NCI-H1436 (cell line): ENCODE measurements around the gene KCNH8.
"Not testable (repeated sequence)": the region's sequence is repeated elsewhere in the genome, so short reads cannot be mapped to it uniquely, and the experiment has no call there.

ENCODE experiments used
- DNase-seq: peaks from one replicate; lab custom pipeline; 2025; lab: John Stamatoyannopoulos, UW

Gene KCNH8

DNA sequence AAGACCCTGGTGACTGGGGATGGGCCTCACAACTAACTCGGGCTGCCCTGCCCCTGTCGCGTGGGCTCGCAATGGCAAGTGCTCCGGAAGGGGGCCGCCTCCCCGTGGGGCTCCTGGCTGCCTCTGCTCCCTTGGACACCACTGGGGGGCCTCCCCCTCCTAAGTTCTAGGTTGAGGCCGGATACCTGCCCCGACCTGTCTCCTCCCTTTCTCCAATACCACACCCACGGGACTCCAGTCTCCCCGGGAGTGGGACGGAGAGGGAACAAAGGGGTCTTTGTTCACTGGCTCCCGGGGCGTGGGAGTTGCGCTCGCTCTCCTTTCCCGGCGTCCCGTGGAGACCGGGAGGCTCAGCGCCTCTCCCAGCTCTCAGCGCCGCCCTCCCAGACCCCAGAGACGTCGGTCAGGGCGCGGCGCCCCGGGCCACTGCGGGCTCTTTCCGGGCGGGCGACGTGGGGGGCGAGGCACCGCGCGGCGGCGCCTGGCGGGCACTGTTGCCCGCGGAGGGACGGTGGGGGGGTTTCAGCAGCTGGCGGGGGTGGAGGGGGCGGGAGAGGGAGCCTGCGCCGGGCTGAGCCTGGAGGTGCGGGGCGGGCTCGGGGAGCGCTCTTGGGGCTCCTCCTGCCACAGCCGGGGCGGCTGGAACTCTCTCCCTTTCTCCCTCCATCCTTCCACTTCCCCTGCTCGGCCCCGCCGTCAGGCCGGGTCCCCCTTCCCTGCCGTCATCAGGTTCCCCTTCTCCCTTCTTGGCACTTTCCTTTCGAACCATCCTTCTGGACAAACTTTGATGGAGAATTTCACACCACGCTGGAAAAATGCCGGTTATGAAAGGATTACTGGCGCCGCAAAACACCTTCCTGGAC, at the start of gene KCNH8:
KCNH8 (plus strand) TSS at position 606 of the 863 bp plus-strand sequence; CDS start at position 816, 210 bp downstream.
- DNase-seq = peak; percentile 45

GRCh38 chr3:19102654-19103290, 45.5 kb upstream of the KCNH8 start:
- not testable (repeated sequence) for DNase-seq

GRCh38 chr3:19103510-19103909, 44.8 kb upstream of the KCNH8 start:
- no peak for DNase-seq

DNA sequence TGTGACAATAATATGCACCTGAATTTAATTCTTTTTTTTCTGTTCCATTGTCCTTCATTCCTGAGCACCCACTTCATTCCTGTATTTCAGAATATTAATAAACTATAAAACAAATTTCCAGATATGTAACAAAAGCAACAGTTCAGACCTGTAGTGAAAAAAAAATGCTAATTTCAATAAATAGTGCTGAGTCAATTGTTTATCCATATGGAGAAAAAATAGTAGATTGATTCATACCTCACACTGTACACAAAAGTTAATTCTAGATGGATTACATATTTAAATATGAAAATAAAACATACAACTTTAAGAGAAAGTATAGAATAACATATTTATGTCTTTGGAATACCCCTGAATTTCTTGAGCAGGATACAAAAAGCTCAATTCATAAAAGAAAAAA, 43.9 kb upstream of the KCNH8 start:
- no peak for DNase-seq

GRCh38 chr3:19105826-19106225, 42.5 kb upstream of the KCNH8 start:
- no peak for DNase-seq

GRCh38 chr3:19106307-19106706, 42.0 kb upstream of the KCNH8 start:
- no peak for DNase-seq

GRCh38 chr3:19107719-19108118, 40.6 kb upstream of the KCNH8 start:
- DNase-seq = no peak

DNA sequence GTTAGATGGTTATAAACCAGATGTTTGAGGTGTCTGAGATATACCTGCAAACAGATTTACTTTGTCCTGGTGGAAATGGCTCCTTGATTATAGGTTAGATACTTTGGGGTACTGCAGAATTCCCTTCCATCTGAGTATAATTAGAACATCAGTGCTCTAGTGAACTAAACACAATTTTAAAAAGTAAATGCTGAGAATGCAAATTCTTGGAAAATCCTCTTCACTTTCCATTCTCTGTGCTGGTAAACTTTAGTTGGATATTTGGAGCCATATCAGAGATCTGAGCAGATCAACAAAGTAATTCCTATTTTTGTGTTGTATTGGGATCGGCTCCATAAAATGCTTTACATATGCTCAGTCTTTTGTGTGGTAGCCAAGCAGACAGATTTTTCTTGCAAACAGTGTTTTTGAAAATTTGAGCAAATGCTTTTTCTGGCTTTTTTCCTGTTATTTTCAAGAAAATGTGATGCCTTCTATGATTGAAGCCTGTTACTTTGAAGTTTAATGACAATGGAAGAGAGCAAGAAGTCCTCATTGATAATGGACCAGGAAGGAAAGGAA, 37.9 kb upstream of the KCNH8 start:
- no peak for DNase-seq

GRCh38 chr3:19114461-19114860, 33.8 kb upstream of the KCNH8 start:
- no peak for DNase-seq

- no peak for DNase-seq
Observed at GRCh38 chr3:19116239-19116638, 32.1 kb upstream of the KCNH8 start.

GRCh38 chr3:19124752-19125151, 23.6 kb upstream of the KCNH8 start:
- DNase-seq = no peak

DNA sequence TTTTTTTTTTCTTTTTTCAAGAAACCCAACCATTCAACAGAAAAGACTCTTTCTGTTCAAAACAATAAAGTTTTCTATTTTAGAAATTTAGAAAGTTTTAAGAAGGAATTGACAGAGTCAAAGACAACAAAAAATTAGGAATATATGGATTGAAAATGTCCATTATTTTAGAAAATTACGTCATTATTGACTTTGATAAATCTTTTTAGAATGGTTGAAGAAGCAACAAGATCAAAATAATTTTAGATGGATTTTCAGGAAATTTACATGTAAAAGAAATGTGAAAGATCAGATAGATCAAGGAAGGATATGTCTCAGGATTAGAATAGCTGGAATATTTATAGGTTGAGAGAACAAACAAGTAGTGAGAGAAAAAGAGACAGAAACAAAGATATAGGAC, 8.4 kb upstream of the KCNH8 start:
- DNase-seq = no peak

DNA sequence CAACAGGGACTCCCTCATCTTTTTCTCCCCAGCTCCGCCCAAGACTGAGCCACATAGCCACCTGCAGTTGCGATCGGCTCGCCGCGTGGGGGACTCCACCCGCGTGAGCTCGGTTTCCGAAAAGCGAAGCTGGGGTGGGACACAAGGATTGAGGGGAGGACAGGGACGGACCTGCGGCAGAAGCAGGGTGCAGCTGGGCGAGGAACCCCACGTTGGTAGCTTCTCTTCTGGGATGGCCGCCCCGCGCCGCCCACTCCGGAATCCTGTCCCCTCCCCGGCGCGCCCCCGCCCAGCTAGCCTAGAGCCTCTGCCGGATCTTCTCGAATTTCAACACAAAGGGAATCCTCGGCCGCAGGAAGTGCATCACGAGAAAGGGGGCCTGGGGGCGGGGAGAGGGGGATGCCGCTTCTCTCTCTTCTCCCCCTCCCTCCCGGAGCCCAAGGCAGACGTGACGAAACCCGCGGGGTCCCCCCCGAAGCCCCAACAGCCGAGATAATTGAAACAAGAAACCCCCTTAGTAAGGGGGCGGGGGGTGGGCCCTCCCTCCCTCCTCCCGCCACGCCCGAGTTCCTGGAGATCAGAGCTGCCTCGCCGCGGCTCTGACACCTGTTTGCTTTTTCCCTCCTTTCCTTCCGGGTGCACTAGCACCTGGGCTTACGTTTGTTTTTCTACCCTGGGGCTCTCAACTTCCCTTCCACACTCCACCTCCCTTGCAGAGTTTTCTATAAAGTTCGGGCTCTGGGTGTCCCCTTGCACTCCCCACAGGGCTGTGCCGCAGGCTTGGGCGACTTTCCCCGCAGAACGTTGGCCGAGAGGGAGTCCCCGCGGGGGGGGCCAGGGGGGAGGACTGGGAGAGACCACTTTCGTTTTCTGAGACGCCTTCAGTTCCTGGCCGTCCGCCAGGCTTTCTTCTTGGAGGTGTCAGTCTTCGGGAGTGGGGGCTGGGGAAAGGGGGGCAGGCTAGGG, 1.3 kb upstream of the KCNH8 start:
- peak; percentile 87 for DNase-seq

DNA sequence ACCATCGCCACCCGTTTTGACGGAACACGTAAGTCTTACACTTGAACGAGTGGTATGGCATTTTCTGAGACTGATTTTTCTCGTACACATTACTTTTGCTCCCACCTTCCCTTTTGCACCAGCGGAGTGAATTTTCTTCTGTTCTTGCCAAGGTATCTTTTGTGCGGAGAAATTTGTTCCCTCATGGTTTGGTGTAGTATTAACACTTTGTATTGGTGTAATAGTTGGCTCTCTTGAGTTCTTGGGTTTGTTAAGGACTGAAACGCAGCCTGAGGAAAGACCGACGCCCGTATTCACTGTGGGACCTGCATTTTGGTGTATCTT, 420 bp downstream of the KCNH8 start:
- no peak for DNase-seq

- DNase-seq = no peak
Observed at GRCh38 chr3:19149368-19149767, 1.1 kb downstream of the KCNH8 start.

GRCh38 chr3:19151171-19151570, 2.9 kb downstream of the KCNH8 start:
- DNase-seq = no peak

DNA sequence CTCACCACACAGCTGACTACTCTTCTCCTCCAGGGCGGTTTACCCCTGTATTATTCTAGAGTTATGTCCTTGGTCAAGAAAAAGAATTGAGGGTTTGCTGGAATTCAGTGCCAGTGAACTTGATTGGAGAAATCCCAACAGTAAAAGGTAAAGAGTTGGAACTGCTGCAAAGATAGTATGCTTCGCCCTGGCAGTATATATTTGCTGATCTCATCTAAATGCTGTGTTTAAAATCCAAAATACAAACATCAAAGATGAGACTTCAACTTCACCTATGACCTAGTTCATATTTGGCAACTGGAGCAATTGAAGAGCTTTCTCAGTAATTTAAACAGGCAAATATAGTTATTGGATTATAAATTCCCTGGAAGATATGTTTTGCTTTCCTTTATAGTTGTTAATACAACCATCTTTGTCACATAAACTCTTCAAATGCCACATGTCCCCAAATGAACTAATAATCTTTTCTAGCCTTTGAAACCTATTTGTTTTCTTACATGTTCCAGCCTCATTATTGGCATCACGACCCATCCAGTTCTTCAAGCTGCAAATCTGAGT, 6.5 kb downstream of the KCNH8 start:
- no peak for DNase-seq

GRCh38 chr3:19155375-19155774, 7.1 kb downstream of the KCNH8 start:
- DNase-seq = no peak

- no peak for DNase-seq
Observed at GRCh38 chr3:19159966-19160635, 11.8 kb downstream of the KCNH8 start.

- DNase-seq = no peak
Observed at GRCh38 chr3:19165654-19166053, 17.3 kb downstream of the KCNH8 start.

- no peak for DNase-seq
Observed at GRCh38 chr3:19171794-19172193, 23.5 kb downstream of the KCNH8 start.
